Measurements from ENCODE around the gene ST3GAL3. TPM values are rescaled to one million over a fixed set of nuclear protein-coding genes. Genes with fewer than 3 reads are reported as not detected.

ST3GAL3 gene
- total RNA-seq, 1 experiment from 2014 or later, result 8.3 TPM

DNA sequence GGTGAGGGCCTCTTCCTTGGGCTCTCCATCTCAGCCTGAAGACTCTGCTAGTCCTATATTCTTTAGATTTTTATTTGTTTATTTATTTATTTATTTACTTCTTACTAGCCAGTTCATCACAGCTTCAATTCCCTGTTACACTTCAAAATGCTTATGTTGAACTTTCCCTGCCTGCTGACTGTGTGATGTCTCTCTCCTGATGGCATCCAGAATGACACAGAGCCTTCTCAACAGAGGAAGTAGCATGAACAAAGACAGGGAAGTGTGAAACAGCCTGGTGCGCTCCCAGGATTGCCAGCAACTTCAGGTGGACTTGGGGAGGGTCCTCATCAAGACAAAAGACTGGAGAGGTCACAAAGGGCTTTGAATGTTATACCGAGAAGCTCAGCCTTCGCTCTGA, 235.1 kb downstream of the ST3GAL3 start:
- Mint-ChIP-seq H3K36me3 (ENCODE audit: insufficient read depth in 1 of 3, low read depth in 3 of 3) (peaks cover 0 to 6% (median 0%) of the 10 kb centered on the region in 3 experiments; a peak in 3 of 7 replicates), H3K4me3 (no peak overlapping the region), H3K27ac (no peak overlapping the region), H3K4me1 (peaks cover 38 to 42% of the 10 kb centered on the region in 2 experiments), H3K9me3 (no peaks in the 10 kb centered on the region), H3K27me3 (ENCODE audit: low read depth) (no peaks in the 10 kb centered on the region; the same call in 1 of the 2 replicates)
- no peaks in the 10 kb centered on the region for H4K20me1 ChIP-seq (ENCODE audit: control insufficient read depth, insufficient read depth, insufficient read length)
- TF ChIP-seq, protein P1, sequence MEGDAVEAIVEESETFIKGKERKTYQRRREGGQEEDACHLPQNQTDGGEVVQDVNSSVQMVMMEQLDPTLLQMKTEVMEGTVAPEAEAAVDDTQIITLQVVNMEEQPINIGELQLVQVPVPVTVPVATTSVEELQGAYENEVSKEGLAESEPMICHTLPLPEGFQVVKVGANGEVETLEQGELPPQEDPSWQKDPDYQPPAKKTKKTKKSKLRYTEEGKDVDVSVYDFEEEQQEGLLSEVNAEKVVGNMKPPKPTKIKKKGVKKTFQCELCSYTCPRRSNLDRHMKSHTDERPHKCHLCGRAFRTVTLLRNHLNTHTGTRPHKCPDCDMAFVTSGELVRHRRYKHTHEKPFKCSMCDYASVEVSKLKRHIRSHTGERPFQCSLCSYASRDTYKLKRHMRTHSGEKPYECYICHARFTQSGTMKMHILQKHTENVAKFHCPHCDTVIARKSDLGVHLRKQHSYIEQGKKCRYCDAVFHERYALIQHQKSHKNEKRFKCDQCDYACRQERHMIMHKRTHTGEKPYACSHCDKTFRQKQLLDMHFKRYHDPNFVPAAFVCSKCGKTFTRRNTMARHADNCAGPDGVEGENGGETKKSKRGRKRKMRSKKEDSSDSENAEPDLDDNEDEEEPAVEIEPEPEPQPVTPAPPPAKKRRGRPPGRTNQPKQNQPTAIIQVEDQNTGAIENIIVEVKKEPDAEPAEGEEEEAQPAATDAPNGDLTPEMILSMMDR (conservative IDR thresholded peaks at IDR 0.05), result no peak
- no peak overlapping the region for H2BK12ac ChIP-seq (ENCODE audit: insufficient read length, low read depth, low read length)
- H4K91ac ChIP-seq (ENCODE audit: insufficient read length, low read depth, low read length), result no peak overlapping the region
- no peak for DNase-seq
- H3K9me3 ChIP-seq (ENCODE audit: control insufficient read depth, low read depth, low read length), result no peaks in the 10 kb centered on the region
- no peak overlapping the region for H3K9ac ChIP-seq (ENCODE audit: extremely low read depth, insufficient read length, low read length)
- H3K14ac ChIP-seq (ENCODE audit: insufficient read depth, low read length), result no peak overlapping the region
- no peak overlapping the region for H2BK120ac ChIP-seq (ENCODE audit: low read depth, low read length, poor library complexity, severe bottlenecking)
- H2BK5ac ChIP-seq (ENCODE audit: insufficient read length, low read length), result no peak overlapping the region
- H3K4ac ChIP-seq (ENCODE audit: low read depth, low read length), result no peak overlapping the region
- peaks cover 2% of the 10 kb centered on the region; the same call in 1 of the 2 replicates for H3K4me1 ChIP-seq (ENCODE audit: insufficient read depth, low read length)
- no peak overlapping the region for H3K23ac ChIP-seq (ENCODE audit: insufficient read length, low read depth, low read length)
- H2BK20ac ChIP-seq (ENCODE audit: low read depth, low read length, poor library complexity, severe bottlenecking), result no peak overlapping the region
- no peaks in the 10 kb centered on the region for H3K79me1 ChIP-seq (ENCODE audit: insufficient read depth, low read depth, low read length, poor library complexity, severe bottlenecking)
- no peak overlapping the region for H4K8ac ChIP-seq (replicated peaks; ENCODE audit: insufficient read length, low read depth, low read length)
- H3K4me2 ChIP-seq (ENCODE audit: insufficient read depth, insufficient read length, low read length), result no peak overlapping the region
- no peak overlapping the region for H3K56ac ChIP-seq (ENCODE audit: insufficient read length, low read depth, low read length)
- no peak overlapping the region for H2AFZ ChIP-seq (ENCODE audit: low read length)
- no peak overlapping the region for H3K27ac ChIP-seq (ENCODE audit: insufficient read length, low read depth, low read length)
- no peak overlapping the region for H4K5ac ChIP-seq (ENCODE audit: insufficient read length, low read depth, low read length)
- peaks cover 9% of the 10 kb centered on the region for H3K23me2 ChIP-seq (ENCODE audit: insufficient read length, low read depth, low read length, poor library complexity, severe bottlenecking)
- no peaks in the 10 kb centered on the region for H3K79me2 ChIP-seq (ENCODE audit: insufficient read depth, low read length)
- H2AK5ac ChIP-seq (ENCODE audit: insufficient read length, low read length), result no peak overlapping the region
- no peak overlapping the region for H3T11ph ChIP-seq (ENCODE audit: low read length)
- no peak overlapping the region for H2BK15ac ChIP-seq (ENCODE audit: low read depth, low read length)
- no peak overlapping the region for H3K18ac ChIP-seq (ENCODE audit: insufficient read length, low read depth, low read length)
- WGBS (ENCODE audit: extremely low coverage, insufficient read length, low lambda C conversion rate), result no CpG with 5 or more reads among the region's 3 CpGs
- no peaks in the 10 kb centered on the region for H3K27me3 ChIP-seq (ENCODE audit: insufficient read depth, low read length)
